ENCODE results near the gene HMMR.
A peak's percentile ranks its signal among the peaks of the same experiment; 100 is the strongest.
"Not testable (repeated sequence)": the region's sequence is repeated elsewhere in the genome, so short reads cannot be mapped to it uniquely, and the experiment has no call there.

The HMMR gene

GRCh38 chr5:163447875-163448274 lies 12.6 kb upstream of the HMMR start:
- no peak for ATAC-seq
- no peak overlapping the region for H3K27ac Mint-ChIP-seq

GRCh38 chr5:163448491-163448890 lies 11.9 kb upstream of the HMMR start:
- H3K4me3 Mint-ChIP-seq, result no peak overlapping the region
- ATAC-seq (no peak), DNase-seq (no peak)
- no peaks in the 10 kb centered on the region for H3K9me3 Mint-ChIP-seq
- peaks cover 2% of the 10 kb centered on the region for H3K4me1 Mint-ChIP-seq
- H3K27me3 Mint-ChIP-seq, result no peaks in the 10 kb centered on the region
- H3K27ac Mint-ChIP-seq, result no peak overlapping the region
- peaks cover 67% of the 10 kb centered on the region for H3K36me3 Mint-ChIP-seq (ENCODE audit: low read depth)

More at GRCh38 chr5:163447875-163448274, 12.6 kb upstream of the HMMR start:
- no peak for DNase-seq
- Mint-ChIP-seq H3K4me1 (peaks cover 2% of the 10 kb centered on the region), H3K27me3 (no peaks in the 10 kb centered on the region), H3K4me3 (no peak overlapping the region), H3K9me3 (no peaks in the 10 kb centered on the region), H3K36me3 (ENCODE audit: low read depth) (peaks cover 69% of the 10 kb centered on the region)

- DNase-seq, result no peak
- no peak for ATAC-seq
- peaks cover 11% of the 10 kb centered on the region for H3K4me1 Mint-ChIP-seq
- no peak overlapping the region for H3K4me3 Mint-ChIP-seq
- H3K9me3 Mint-ChIP-seq, result no peaks in the 10 kb centered on the region
- peaks cover 65% of the 10 kb centered on the region for H3K36me3 Mint-ChIP-seq (ENCODE audit: low read depth)
- no peak overlapping the region for H3K27ac Mint-ChIP-seq
- no peaks in the 10 kb centered on the region for H3K27me3 Mint-ChIP-seq
Measured at GRCh38 chr5:163451489-163451888, 8.9 kb upstream of the HMMR start.

- peaks cover 21% of the 10 kb centered on the region for H3K4me1 Mint-ChIP-seq
- no peak for DNase-seq
- no peak overlapping the region for H3K4me3 Mint-ChIP-seq
- ATAC-seq, result no peak
- no peaks in the 10 kb centered on the region for H3K9me3 Mint-ChIP-seq
- no peak overlapping the region for H3K27ac Mint-ChIP-seq
- no peaks in the 10 kb centered on the region for H3K27me3 Mint-ChIP-seq
- H3K36me3 Mint-ChIP-seq (ENCODE audit: low read depth), result peaks cover 51% of the 10 kb centered on the region
Measured at GRCh38 chr5:163453705-163454104, 6.7 kb upstream of the HMMR start.

GRCh38 chr5:163455406-163455805 lies 5.0 kb upstream of the HMMR start:
- not testable (repeated sequence) for H3K9me3 Mint-ChIP-seq, ATAC-seq, DNase-seq, H3K4me3 Mint-ChIP-seq, H3K27ac Mint-ChIP-seq, H3K27me3 Mint-ChIP-seq
- H3K36me3 Mint-ChIP-seq (ENCODE audit: low read depth), result peaks cover 48% of the 10 kb centered on the region
- peaks cover 31% of the 10 kb centered on the region for H3K4me1 Mint-ChIP-seq

GRCh38 chr5:163456029-163456589 lies 4.3 kb upstream of the HMMR start:
- no peak for ATAC-seq

GRCh38 chr5:163456840-163457239 lies 3.6 kb upstream of the HMMR start:
- peaks cover 41% of the 10 kb centered on the region for H3K36me3 Mint-ChIP-seq (ENCODE audit: low read depth)
- H3K27ac Mint-ChIP-seq, result no peak overlapping the region

More at GRCh38 chr5:163456029-163456589, 4.3 kb upstream of the HMMR start:
- peak overlapping the region; percentile 40 for H3K27ac Mint-ChIP-seq
- DNase-seq, result no peak
- no peaks in the 10 kb centered on the region for H3K9me3 Mint-ChIP-seq
- peak overlapping the region; percentile 10 for H3K4me3 Mint-ChIP-seq
- peaks cover 3% of the 10 kb centered on the region for H3K27me3 Mint-ChIP-seq
- peaks cover 31% of the 10 kb centered on the region for H3K4me1 Mint-ChIP-seq
- H3K36me3 Mint-ChIP-seq (ENCODE audit: low read depth), result peaks cover 45% of the 10 kb centered on the region

GRCh38 chr5:163458778-163459385 lies 1.6 kb upstream of the HMMR start:
- H3K9me3 Mint-ChIP-seq, result no peaks in the 10 kb centered on the region
- peak overlapping the region; percentile 93 for H3K4me3 Mint-ChIP-seq
- H3K27ac Mint-ChIP-seq, result peak overlapping the region; percentile 100
- peaks cover 3% of the 10 kb centered on the region for H3K27me3 Mint-ChIP-seq
- DNase-seq (no peak), ATAC-seq (no peak)
- peaks cover 32% of the 10 kb centered on the region for H3K36me3 Mint-ChIP-seq (ENCODE audit: low read depth)
- peaks cover 42% of the 10 kb centered on the region for H3K4me1 Mint-ChIP-seq

More at GRCh38 chr5:163456840-163457239, 3.6 kb upstream of the HMMR start:
- peaks cover 3% of the 10 kb centered on the region for H3K27me3 Mint-ChIP-seq
- H3K4me1 Mint-ChIP-seq, result peaks cover 34% of the 10 kb centered on the region
- H3K4me3 Mint-ChIP-seq, result no peak overlapping the region
- no peak for DNase-seq
- H3K9me3 Mint-ChIP-seq, result no peaks in the 10 kb centered on the region
- no peak for ATAC-seq

- Mint-ChIP-seq H3K4me3 (peak overlapping the region; percentile 93), H3K9me3 (no peaks in the 10 kb centered on the region), H3K27me3 (peaks cover 3% of the 10 kb centered on the region), H3K27ac (peak overlapping the region; percentile 100), H3K36me3 (ENCODE audit: low read depth) (peaks cover 36% of the 10 kb centered on the region), H3K4me1 (peaks cover 42% of the 10 kb centered on the region)
- no peak for DNase-seq
- ATAC-seq, result no peak
Measured at GRCh38 chr5:163459462-163459818, 992 bp upstream of the HMMR start.

- Mint-ChIP-seq H3K27ac (peak within 1 kb of the TSS; percentile 100), H3K27me3 (peaks cover 3% of the 10 kb centered on the region), H3K9me3 (no peaks in the 10 kb centered on the region), H3K36me3 (ENCODE audit: low read depth) (peaks cover 36% of the 10 kb centered on the region), H3K4me3 (peak within 1 kb of the TSS; percentile 93), H3K4me1 (peaks cover 42% of the 10 kb centered on the region)
- ATAC-seq (peak; percentile 90), DNase-seq (peak; percentile 93)
Measured at GRCh38 chr5:163459819-163460561, 442 bp upstream of the HMMR start, which contains the start of gene NUDCD2. Gene NUDCD2, minus strand, starts transcription at chr5:163460102. Its CDS starts 52 bp downstream, at chr5:163460050.

GRCh38 chr5:163463063-163463435 lies 2.6 kb downstream of the HMMR start:
- H3K36me3 Mint-ChIP-seq (ENCODE audit: low read depth), result peaks cover 30% of the 10 kb centered on the region
- peaks cover 3% of the 10 kb centered on the region for H3K27me3 Mint-ChIP-seq
- no peak overlapping the region for H3K4me3 Mint-ChIP-seq
- no peaks in the 10 kb centered on the region for H3K9me3 Mint-ChIP-seq
- peaks cover 24% of the 10 kb centered on the region for H3K4me1 Mint-ChIP-seq
- DNase-seq, result no peak
- ATAC-seq, result no peak
- H3K27ac Mint-ChIP-seq, result no peak overlapping the region

GRCh38 chr5:163467682-163468081 lies 7.2 kb downstream of the HMMR start:
- no peak overlapping the region for H3K4me3 Mint-ChIP-seq
- H3K27ac Mint-ChIP-seq, result no peak overlapping the region
- no peaks in the 10 kb centered on the region for H3K9me3 Mint-ChIP-seq
- peaks cover 2% of the 10 kb centered on the region for H3K4me1 Mint-ChIP-seq
- no peak for ATAC-seq
- no peaks in the 10 kb centered on the region for H3K27me3 Mint-ChIP-seq
- peaks cover 44% of the 10 kb centered on the region for H3K36me3 Mint-ChIP-seq (ENCODE audit: low read depth)
- DNase-seq, result no peak

GRCh38 chr5:163473635-163474243 lies 13.3 kb downstream of the HMMR start:
- Mint-ChIP-seq H3K27me3 (no peaks in the 10 kb centered on the region), H3K36me3 (ENCODE audit: low read depth) (peaks cover 53% of the 10 kb centered on the region), H3K4me1 (no peaks in the 10 kb centered on the region), H3K9me3 (no peaks in the 10 kb centered on the region), H3K27ac (no peak overlapping the region), H3K4me3 (no peak overlapping the region)
- DNase-seq (no peak), ATAC-seq (no peak)

GRCh38 chr5:163475411-163475810 lies 15.0 kb downstream of the HMMR start:
- Mint-ChIP-seq H3K27me3 (no peaks in the 10 kb centered on the region), H3K27ac (no peak overlapping the region)

More at GRCh38 chr5:163475411-163475810, 15.0 kb downstream of the HMMR start:
- Mint-ChIP-seq H3K4me1 (no peaks in the 10 kb centered on the region), H3K36me3 (ENCODE audit: low read depth) (peaks cover 56% of the 10 kb centered on the region), H3K4me3 (no peak overlapping the region), H3K9me3 (no peaks in the 10 kb centered on the region)
- ATAC-seq (no peak), DNase-seq (no peak)
